ENCODE results near the gene TBK1. TPM values are rescaled to one million over a fixed set of nuclear protein-coding genes. Genes with fewer than 3 reads are reported as not detected.

Gene TBK1
- total RNA-seq, 1 experiment from 2014 or later, result 15.9 TPM

GRCh38 chr12:64501486-64501885 lies 49.6 kb downstream of the TBK1 start (continued):
- no peak for TF ChIP-seq USF1 (CRISPR knock-in tag; IDR thresholded peaks at IDR 0.05)
- TF ChIP-seq CREB1 (CRISPR knock-in tag; IDR thresholded peaks at IDR 0.05), result no peak

- TF ChIP-seq E2F1 (CRISPR knock-in tag; IDR thresholded peaks at IDR 0.05), result no peak
- no peak for TF ChIP-seq CTCF (IDR thresholded peaks at IDR 0.05)
- no peak for TF ChIP-seq ZNF232 (CRISPR knock-in tag; IDR thresholded peaks at IDR 0.05)
- no peak for TF ChIP-seq PRRX2 (CRISPR knock-in tag; IDR thresholded peaks at IDR 0.05)
- TF ChIP-seq ATF1 (CRISPR knock-in tag; IDR thresholded peaks at IDR 0.05), result no peak
- TF ChIP-seq USF2 (CRISPR knock-in tag; IDR thresholded peaks at IDR 0.05), result no peak
- TF ChIP-seq E2F5 (CRISPR knock-in tag; IDR thresholded peaks at IDR 0.05), result no peak
- no peak for TF ChIP-seq STAT6 (CRISPR knock-in tag; conservative IDR thresholded peaks at IDR 0.05; ENCODE audit: low read depth)
- no peak for TF ChIP-seq ARID4B (CRISPR knock-in tag; IDR thresholded peaks at IDR 0.05; ENCODE audit: borderline replicate concordance)
- TF ChIP-seq ATF3 (CRISPR knock-in tag; conservative IDR thresholded peaks at IDR 0.05), result no peak
- TF ChIP-seq RELA (CRISPR knock-in tag; IDR thresholded peaks at IDR 0.05; ENCODE audit: borderline replicate concordance), result no peak
- no peak for TF ChIP-seq NR3C1 (CRISPR knock-in tag; conservative IDR thresholded peaks at IDR 0.05; ENCODE audit: low read depth)
- TF ChIP-seq CDX4 (CRISPR knock-in tag; IDR thresholded peaks at IDR 0.05; ENCODE audit: borderline replicate concordance), result no peak
- no peak for TF ChIP-seq CBFB (CRISPR knock-in tag; IDR thresholded peaks at IDR 0.05; ENCODE audit: low read depth)
- TF ChIP-seq ZMAT4 (CRISPR knock-in tag; IDR thresholded peaks at IDR 0.05), result no peak
- TF ChIP-seq SP1 (CRISPR knock-in tag; conservative IDR thresholded peaks at IDR 0.05), result no peak
- TF ChIP-seq JAZF1 (CRISPR knock-in tag; IDR thresholded peaks at IDR 0.05), result no peak
- TF ChIP-seq ZNF396 (CRISPR knock-in tag; IDR thresholded peaks at IDR 0.05; ENCODE audit: borderline replicate concordance), result no peak
- Mint-ChIP-seq H3K4me1 (no peaks in the 10 kb centered on the region), H3K9me3 (no peaks in the 10 kb centered on the region), H3K27me3 (ENCODE audit: low read depth) (no peaks in the 10 kb centered on the region), H3K4me3 (no peak overlapping the region), H3K27ac (no peak overlapping the region), H3K36me3 (no peaks in the 10 kb centered on the region)
- no peak for ATAC-seq
- DNase-seq (ENCODE audit: low spot score), result no peak
- ChIA-PET POLR2A (interaction anchor here (1.4 kb wide), 1 partner anchor 10 kb away, joined by 4 read pairs; no protein-coding TSS in a partner anchor), CTCF (interaction anchor here (2.8 kb wide), 1 partner anchor 191 kb away, joined by 8 read pairs; no protein-coding TSS in a partner anchor)
Measured at GRCh38 chr12:64506955-64507354, 55.0 kb downstream of the TBK1 start.
